Peyer's patch (tissue), 4 donors: ENCODE measurements around the gene CD8B.

Source experiments
- POLR2A ChIP-seq, 2 donors: fragments of 450-650 bp; IDR thresholded peaks; one replicate each; pipeline ENCODE4 v1.5.1; 2017; ENCODE audit warnings: antibody characterized with exemption in 2 of 2, mild to moderate bottlenecking in 2 of 2, moderate library complexity in 2 of 2
- TF ChIP-seq, protein P1 (sequence below), 6 experiments: fragments of 450-650 bp in 4 of 6; fragments of 200-600 bp in 2 of 6; sonication (generic) in 1 of 6; IDR thresholded peaks; one replicate each; pipeline ENCODE4 v1.5.1; 2017 to 2019; ENCODE audit warnings: antibody characterized with exemption in 6 of 6, mild to moderate bottlenecking in 3 of 6, moderate library complexity in 1 of 6

DNA sequence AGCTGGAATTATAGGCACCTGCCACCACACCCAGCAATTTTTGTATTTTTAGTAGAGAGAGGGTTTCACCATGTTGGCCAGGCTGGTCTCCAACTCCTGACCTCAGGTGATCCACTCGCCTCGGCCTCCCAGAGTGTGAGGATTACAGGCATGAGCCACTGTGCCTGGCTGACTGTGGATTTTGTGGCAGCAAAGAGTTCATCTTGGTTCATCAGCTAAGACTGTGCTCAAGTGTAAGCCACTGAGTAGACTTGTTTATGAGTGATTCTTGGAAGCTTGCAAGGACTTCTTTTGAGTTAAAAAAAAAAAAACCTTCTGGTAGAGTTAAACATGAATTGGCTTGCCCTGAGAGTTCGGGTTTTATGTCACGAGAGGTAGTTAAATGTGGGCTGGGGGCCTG lies 34.7 kb downstream of the CD8B start:
- TF ChIP-seq, protein P1, sequence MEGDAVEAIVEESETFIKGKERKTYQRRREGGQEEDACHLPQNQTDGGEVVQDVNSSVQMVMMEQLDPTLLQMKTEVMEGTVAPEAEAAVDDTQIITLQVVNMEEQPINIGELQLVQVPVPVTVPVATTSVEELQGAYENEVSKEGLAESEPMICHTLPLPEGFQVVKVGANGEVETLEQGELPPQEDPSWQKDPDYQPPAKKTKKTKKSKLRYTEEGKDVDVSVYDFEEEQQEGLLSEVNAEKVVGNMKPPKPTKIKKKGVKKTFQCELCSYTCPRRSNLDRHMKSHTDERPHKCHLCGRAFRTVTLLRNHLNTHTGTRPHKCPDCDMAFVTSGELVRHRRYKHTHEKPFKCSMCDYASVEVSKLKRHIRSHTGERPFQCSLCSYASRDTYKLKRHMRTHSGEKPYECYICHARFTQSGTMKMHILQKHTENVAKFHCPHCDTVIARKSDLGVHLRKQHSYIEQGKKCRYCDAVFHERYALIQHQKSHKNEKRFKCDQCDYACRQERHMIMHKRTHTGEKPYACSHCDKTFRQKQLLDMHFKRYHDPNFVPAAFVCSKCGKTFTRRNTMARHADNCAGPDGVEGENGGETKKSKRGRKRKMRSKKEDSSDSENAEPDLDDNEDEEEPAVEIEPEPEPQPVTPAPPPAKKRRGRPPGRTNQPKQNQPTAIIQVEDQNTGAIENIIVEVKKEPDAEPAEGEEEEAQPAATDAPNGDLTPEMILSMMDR (IDR thresholded peaks at IDR 0.05): no peak
- TF ChIP-seq POLR2A (IDR thresholded peaks at IDR 0.05): no peak
